Sigmoid colon (tissue), 4 donors: ENCODE results near the gene SUSD4.

Source experiments
- EP300 ChIP-seq, 4 donors: sonication (generic); formaldehyde crosslinking; IDR thresholded peaks; one replicate each; pipeline ENCODE4 v1.6.1; 2017; ENCODE audit warnings: antibody characterized with exemption in 4 of 4
- POLR2A ChIP-seq, 2 donors: fragments of 450-650 bp; IDR thresholded peaks; one replicate each; pipeline ENCODE4 v1.6.1; 2016; ENCODE audit warnings: antibody characterized with exemption in 2 of 2, mild to moderate bottlenecking in 2 of 2, moderate library complexity in 2 of 2
- POLR2AphosphoS5 ChIP-seq, 4 donors: sonication (generic); formaldehyde crosslinking; IDR thresholded peaks; one replicate each; pipeline ENCODE4 v1.6.1; 2017; ENCODE audit warnings: antibody characterized with exemption in 4 of 4
- TF ChIP-seq, protein P1 (sequence below), 4 experiments: fragments of 450-650 bp in 3 of 4; fragments of 200-600 bp in 1 of 4; IDR thresholded peaks; one replicate each; pipeline ENCODE4 v1.5.1; 2016 to 2019; ENCODE audit warnings: antibody characterized with exemption in 4 of 4, mild to moderate bottlenecking in 3 of 4, moderate library complexity in 2 of 4

DNA sequence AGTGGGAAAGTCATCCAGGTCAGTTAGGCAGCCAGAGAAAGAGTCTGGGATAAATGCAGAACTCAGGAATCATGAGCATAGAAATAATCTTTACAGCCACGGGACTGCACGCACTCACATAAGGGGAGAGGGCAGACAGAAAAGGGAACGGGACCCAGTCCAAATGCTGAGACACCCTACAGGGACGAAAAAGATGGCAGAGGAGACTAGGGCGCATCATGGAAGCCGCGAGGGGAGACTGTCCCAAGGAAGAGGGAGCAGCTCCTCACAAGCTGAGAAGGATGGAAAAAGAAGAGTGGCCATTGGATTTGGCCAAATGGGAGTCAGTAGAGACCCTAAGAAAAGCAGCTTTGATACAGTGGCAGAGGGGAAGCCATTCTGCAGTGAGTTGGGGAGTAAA, 118.0 kb downstream of the SUSD4 start:
- TF ChIP-seq, protein P1, sequence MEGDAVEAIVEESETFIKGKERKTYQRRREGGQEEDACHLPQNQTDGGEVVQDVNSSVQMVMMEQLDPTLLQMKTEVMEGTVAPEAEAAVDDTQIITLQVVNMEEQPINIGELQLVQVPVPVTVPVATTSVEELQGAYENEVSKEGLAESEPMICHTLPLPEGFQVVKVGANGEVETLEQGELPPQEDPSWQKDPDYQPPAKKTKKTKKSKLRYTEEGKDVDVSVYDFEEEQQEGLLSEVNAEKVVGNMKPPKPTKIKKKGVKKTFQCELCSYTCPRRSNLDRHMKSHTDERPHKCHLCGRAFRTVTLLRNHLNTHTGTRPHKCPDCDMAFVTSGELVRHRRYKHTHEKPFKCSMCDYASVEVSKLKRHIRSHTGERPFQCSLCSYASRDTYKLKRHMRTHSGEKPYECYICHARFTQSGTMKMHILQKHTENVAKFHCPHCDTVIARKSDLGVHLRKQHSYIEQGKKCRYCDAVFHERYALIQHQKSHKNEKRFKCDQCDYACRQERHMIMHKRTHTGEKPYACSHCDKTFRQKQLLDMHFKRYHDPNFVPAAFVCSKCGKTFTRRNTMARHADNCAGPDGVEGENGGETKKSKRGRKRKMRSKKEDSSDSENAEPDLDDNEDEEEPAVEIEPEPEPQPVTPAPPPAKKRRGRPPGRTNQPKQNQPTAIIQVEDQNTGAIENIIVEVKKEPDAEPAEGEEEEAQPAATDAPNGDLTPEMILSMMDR (IDR thresholded peaks at IDR 0.05): no peak
- TF ChIP-seq POLR2A (IDR thresholded peaks at IDR 0.05) (no peak), POLR2AphosphoS5 (IDR thresholded peaks at IDR 0.05) (no peak), EP300 (IDR thresholded peaks at IDR 0.05) (no peak)
